Endothelial cell (in vitro differentiated cells): Measurements from ENCODE around the gene RBM12. TPM values are rescaled to one million over a fixed set of nuclear protein-coding genes. Genes with fewer than 3 reads are reported as not detected.

Source experiments
- DNase-seq: peaks from one replicate; pipeline ENCODE4 v3.0.0; 2021; ENCODE audit warnings: low spot score
- H3K27ac Mint-ChIP-seq: one replicate; pipeline ENCODE4 v1.8.0; 2021; ENCODE audit warnings: mixed read lengths, inconsistent platforms; ENCODE audit not compliant: unreplicated experiment
- H3K27me3 Mint-ChIP-seq: one replicate; pipeline ENCODE4 v1.8.0; 2021; ENCODE audit warnings: mild to moderate bottlenecking, moderate library complexity, mixed read lengths, inconsistent platforms; ENCODE audit not compliant: unreplicated experiment
- H3K36me3 Mint-ChIP-seq: one replicate; pipeline ENCODE4 v1.8.0; 2021; ENCODE audit warnings: mild to moderate bottlenecking, low read depth, mixed read lengths, inconsistent platforms; ENCODE audit not compliant: unreplicated experiment
- H3K4me1 Mint-ChIP-seq: one replicate; pipeline ENCODE4 v1.8.0; 2021; ENCODE audit warnings: mild to moderate bottlenecking, mixed read lengths, inconsistent platforms; ENCODE audit not compliant: unreplicated experiment
- H3K4me3 Mint-ChIP-seq: one replicate; pipeline ENCODE4 v1.8.0; 2021; ENCODE audit warnings: mild to moderate bottlenecking, mixed read lengths, inconsistent platforms; ENCODE audit not compliant: unreplicated experiment
- H3K9me3 Mint-ChIP-seq: one replicate; pipeline ENCODE4 v1.8.0; 2021; ENCODE audit warnings: mixed read lengths, inconsistent platforms; ENCODE audit not compliant: unreplicated experiment
- total RNA-seq: library from RNA; stranded (reverse); fragmentation: NEBNext Ultra II Directional; extraction: Animal tissue kit (Norgen Biotek cat#: 25700); gene quantifications from one replicate; pipeline ENCODE4 v1.2.1, GENCODE V29; 2021; ENCODE audit not compliant: unreplicated experiment
- TF ChIP-seq, protein P1 (sequence below): fragments of 200-600 bp; sonication (generic); IDR thresholded peaks from one replicate; pipeline ENCODE4 v1.5.0; 2021; ENCODE audit warnings: antibody characterized with exemption; ENCODE audit not compliant: unreplicated experiment

The RBM12 gene
- total RNA-seq, 1 donor from 2014 or later = 121 TPM

DNA sequence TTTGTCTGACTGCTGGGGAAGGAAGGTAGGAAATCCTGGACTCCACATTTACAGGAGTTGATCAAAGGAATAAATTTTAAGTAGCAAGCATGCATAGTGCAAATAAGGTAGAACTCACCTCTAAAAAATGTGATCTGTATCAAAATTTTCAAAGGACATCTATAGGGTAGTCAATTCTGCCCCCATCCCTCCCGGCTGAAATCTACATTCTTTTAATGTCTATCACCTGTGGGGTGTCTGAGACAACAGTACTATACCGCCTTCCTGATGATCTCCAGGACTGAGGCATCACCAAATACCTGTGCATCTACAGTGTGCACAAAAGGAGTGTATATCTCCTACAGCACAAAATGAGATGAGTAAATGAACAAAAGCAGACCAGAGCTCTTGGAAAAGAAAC lies 19.9 kb downstream of the RBM12 start:
- TF ChIP-seq, protein P1, sequence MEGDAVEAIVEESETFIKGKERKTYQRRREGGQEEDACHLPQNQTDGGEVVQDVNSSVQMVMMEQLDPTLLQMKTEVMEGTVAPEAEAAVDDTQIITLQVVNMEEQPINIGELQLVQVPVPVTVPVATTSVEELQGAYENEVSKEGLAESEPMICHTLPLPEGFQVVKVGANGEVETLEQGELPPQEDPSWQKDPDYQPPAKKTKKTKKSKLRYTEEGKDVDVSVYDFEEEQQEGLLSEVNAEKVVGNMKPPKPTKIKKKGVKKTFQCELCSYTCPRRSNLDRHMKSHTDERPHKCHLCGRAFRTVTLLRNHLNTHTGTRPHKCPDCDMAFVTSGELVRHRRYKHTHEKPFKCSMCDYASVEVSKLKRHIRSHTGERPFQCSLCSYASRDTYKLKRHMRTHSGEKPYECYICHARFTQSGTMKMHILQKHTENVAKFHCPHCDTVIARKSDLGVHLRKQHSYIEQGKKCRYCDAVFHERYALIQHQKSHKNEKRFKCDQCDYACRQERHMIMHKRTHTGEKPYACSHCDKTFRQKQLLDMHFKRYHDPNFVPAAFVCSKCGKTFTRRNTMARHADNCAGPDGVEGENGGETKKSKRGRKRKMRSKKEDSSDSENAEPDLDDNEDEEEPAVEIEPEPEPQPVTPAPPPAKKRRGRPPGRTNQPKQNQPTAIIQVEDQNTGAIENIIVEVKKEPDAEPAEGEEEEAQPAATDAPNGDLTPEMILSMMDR = no peak
- Mint-ChIP-seq H3K27me3 (no peaks in the 10 kb centered on the region), H3K27ac (no peak overlapping the region), H3K4me1 (peaks cover 16% of the 10 kb centered on the region), H3K36me3 (no peaks in the 10 kb centered on the region), H3K9me3 (no peaks in the 10 kb centered on the region), H3K4me3 (no peak overlapping the region)
- DNase-seq = no peak

DNA sequence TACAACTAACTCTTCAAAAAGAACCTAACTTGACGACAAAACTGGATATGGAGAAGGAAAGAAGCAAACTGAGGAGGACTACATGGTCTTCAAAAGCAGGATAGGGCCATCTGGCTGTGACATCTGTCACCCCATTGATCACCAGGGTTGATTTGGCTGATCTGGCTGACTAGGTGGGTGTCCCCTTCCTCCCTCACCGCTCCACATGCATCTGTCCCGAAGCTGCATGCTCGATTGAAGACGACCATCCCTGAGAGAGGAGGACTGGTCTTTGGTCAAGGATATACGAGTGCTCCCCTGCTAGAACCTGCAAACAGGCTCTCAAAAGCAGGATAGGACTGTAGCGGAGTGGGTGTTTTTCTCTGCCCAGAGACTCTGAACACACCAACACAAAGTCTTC lies 21.7 kb downstream of the RBM12 start:
- Mint-ChIP-seq H3K4me3 (no peak overlapping the region), H3K4me1 (peaks cover 16% of the 10 kb centered on the region), H3K36me3 (no peaks in the 10 kb centered on the region), H3K27ac (no peak overlapping the region), H3K9me3 (no peaks in the 10 kb centered on the region), H3K27me3 (no peaks in the 10 kb centered on the region)
- TF ChIP-seq, protein P1 = no peak
- DNase-seq = no peak

DNA sequence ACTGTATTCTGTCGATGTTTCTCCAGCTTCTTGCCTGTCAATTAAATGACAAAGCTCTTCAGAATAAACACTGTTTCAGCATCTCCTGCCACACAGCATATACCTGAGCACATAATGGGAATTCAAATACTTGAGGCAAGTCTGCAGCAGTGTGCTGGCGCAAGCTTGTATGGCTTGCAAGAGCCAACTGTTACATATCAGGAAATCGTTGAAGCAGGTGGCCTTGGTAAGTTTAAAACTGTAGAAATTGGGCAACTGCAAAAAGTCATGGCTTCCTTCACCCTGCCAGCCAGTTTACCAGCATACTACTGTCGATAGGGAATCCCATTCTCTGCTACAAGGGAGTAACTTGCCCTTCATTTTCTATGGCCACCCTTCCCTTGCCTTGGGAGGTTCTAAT lies 23.0 kb downstream of the RBM12 start:
- no peak for DNase-seq
- H3K27me3 Mint-ChIP-seq = no peaks in the 10 kb centered on the region
- no peaks in the 10 kb centered on the region for H3K36me3 Mint-ChIP-seq
- H3K9me3 Mint-ChIP-seq = no peaks in the 10 kb centered on the region
- no peak overlapping the region for H3K27ac Mint-ChIP-seq
- peaks cover 12% of the 10 kb centered on the region for H3K4me1 Mint-ChIP-seq
- TF ChIP-seq, protein P1 = no peak
- no peak overlapping the region for H3K4me3 Mint-ChIP-seq

DNA sequence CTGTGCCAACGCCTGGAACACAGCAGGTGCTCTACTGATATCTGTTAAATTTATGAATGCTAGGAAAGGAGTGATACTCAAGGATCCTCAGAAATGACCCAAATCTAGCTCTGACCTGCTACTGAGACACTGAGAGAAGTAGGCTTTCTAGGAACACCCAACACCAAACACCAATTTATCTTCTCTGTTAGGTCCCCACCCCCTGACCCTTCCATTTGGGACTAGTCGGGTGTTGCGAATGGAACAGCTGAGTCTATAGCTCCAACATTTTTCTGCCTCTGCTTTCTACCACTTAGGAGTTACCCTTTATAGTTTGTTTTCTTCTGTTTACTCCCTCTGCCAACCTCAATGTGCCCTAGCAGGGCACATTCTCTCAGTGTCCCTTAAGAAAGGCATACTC lies 24.0 kb downstream of the RBM12 start:
- no peak overlapping the region for H3K4me3 Mint-ChIP-seq
- no peak for DNase-seq
- no peak overlapping the region for H3K27ac Mint-ChIP-seq
- TF ChIP-seq, protein P1 = no peak
- no peaks in the 10 kb centered on the region for H3K9me3 Mint-ChIP-seq
- H3K4me1 Mint-ChIP-seq = peaks cover 11% of the 10 kb centered on the region
- no peaks in the 10 kb centered on the region for H3K36me3 Mint-ChIP-seq
- peaks cover 1% of the 10 kb centered on the region for H3K27me3 Mint-ChIP-seq

DNA sequence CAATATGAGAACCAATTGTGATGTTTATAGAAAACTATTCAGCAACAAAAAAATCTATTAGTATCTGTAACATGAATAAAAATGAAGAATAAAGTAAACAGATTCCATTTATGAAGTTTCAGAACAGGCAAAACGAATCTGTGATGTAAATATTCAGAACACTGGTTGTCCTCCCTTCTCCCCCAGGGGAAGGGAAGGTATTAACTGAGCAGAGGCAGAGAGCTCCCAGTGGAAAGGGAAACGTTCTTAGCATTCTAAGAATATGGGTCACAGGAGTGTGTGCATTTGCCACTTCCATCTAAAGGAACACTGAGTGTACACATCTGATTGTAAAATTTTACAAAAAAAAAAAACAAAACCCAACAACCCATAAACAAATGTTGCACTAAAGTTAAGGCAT lies 25.9 kb downstream of the RBM12 start:
- no peaks in the 10 kb centered on the region for H3K9me3 Mint-ChIP-seq
- no peaks in the 10 kb centered on the region for H3K4me1 Mint-ChIP-seq
- no peaks in the 10 kb centered on the region for H3K36me3 Mint-ChIP-seq
- no peak for DNase-seq
- TF ChIP-seq, protein P1 = no peak
- H3K27me3 Mint-ChIP-seq = peaks cover 1% of the 10 kb centered on the region
- no peak overlapping the region for H3K27ac Mint-ChIP-seq
- H3K4me3 Mint-ChIP-seq = no peak overlapping the region
